Fibroblast of skin of abdomen (primary cell): ENCODE measurements around the gene INSIG2.

ENCODE experiments used
- DNase-seq: peaks from one replicate; pipeline ENCODE4 v3.0.0-alpha.2; 2013

INSIG2 gene

GRCh38 chr2:118131771-118132170, 43.5 kb downstream of the INSIG2 start:
- no peak for DNase-seq

GRCh38 chr2:118133916-118134315, 45.6 kb downstream of the INSIG2 start:
- no peak for DNase-seq

GRCh38 chr2:118134650-118135049, 46.4 kb downstream of the INSIG2 start:
- DNase-seq, result no peak

- no peak for DNase-seq
These were observed 56.9 kb downstream of the INSIG2 start for GRCh38 chr2:118145207-118145606.

- DNase-seq, result no peak
These were observed 57.5 kb downstream of the INSIG2 start for GRCh38 chr2:118145806-118146205.

- no peak for DNase-seq
These were observed 58.3 kb downstream of the INSIG2 start for GRCh38 chr2:118146315-118147283.

GRCh38 chr2:118148133-118148532, 59.9 kb downstream of the INSIG2 start:
- no peak for DNase-seq

GRCh38 chr2:118148809-118149208, 60.5 kb downstream of the INSIG2 start:
- DNase-seq, result peak; percentile 45

- no peak for DNase-seq
These were observed 62.0 kb downstream of the INSIG2 start for GRCh38 chr2:118150294-118150693.

- no peak for DNase-seq
These were observed 63.6 kb downstream of the INSIG2 start for GRCh38 chr2:118151831-118152230.

- DNase-seq, result no peak
These were observed 65.2 kb downstream of the INSIG2 start for GRCh38 chr2:118153433-118153832.

GRCh38 chr2:118154176-118154575, 65.9 kb downstream of the INSIG2 start:
- DNase-seq, result no peak
